Smooth muscle cell (in vitro differentiated cells): ENCODE data around the gene FOS. TPM values are rescaled to one million over a fixed set of nuclear protein-coding genes. Genes with fewer than 3 reads are reported as not detected.
"Not testable (repeated sequence)": the region's sequence is repeated elsewhere in the genome, so short reads cannot be mapped to it uniquely, and the experiment has no call there.

Source experiments
- DNase-seq: peaks from one replicate; lab custom pipeline; 2025; ENCODE audit not compliant: unreplicated experiment; lab: John Stamatoyannopoulos, UW
- H2AFZ ChIP-seq: fragments of 200-600 bp; sonication (generic); 2 replicates; pipeline ENCODE4 v1.6.0; 2016; ENCODE audit warnings: antibody characterized with exemption, low read depth, mild to moderate bottlenecking
- H3F3A ChIP-seq: fragments of 200-600 bp; sonication (generic); 2 replicates; pipeline ENCODE4 v1.6.0; 2017; ENCODE audit warnings: antibody characterized with exemption, low read depth
- H3K27ac ChIP-seq: fragments of 200-600 bp; sonication (generic); 2 replicates; pipeline ENCODE4 v1.5.1; 2016; ENCODE audit warnings: low read depth, mild to moderate bottlenecking
- H3K27me3 ChIP-seq: fragments of 200-600 bp; sonication (generic); 2 replicates; pipeline ENCODE4 v1.6.1; 2016; ENCODE audit warnings: low read depth, mild to moderate bottlenecking
- H3K36me3 ChIP-seq: fragments of 200-600 bp; sonication (generic); 2 replicates; pipeline ENCODE4 v1.5.1; 2016; ENCODE audit warnings: low read depth
- H3K4me1 ChIP-seq: fragments of 200-600 bp; sonication (generic); 2 replicates; pipeline ENCODE4 v1.5.1; 2016; ENCODE audit warnings: low read depth
- H3K4me2 ChIP-seq: fragments of 200-600 bp; sonication (generic); 2 replicates; pipeline ENCODE4 v1.6.0; 2016; ENCODE audit warnings: mild to moderate bottlenecking
- H3K4me3 ChIP-seq: fragments of 200-600 bp; sonication (generic); 2 replicates; pipeline ENCODE4 v1.5.1; 2016; ENCODE audit warnings: mild to moderate bottlenecking
- H3K79me2 ChIP-seq: fragments of 200-600 bp; sonication (generic); 2 replicates; pipeline ENCODE4 v1.6.0; 2016; ENCODE audit warnings: low read depth, mild to moderate bottlenecking
- H3K9ac ChIP-seq: fragments of 200-600 bp; sonication (generic); 2 replicates; pipeline ENCODE4 v1.6.0; 2016; ENCODE audit warnings: low read depth
- H3K9me3 ChIP-seq: fragments of 200-600 bp; sonication (generic); replicated peaks from 2 replicates; pipeline ENCODE4 v1.5.1; 2016; ENCODE audit warnings: low read depth
- H4K20me1 ChIP-seq: fragments of 200-600 bp; sonication (generic); 2 replicates; pipeline ENCODE4 v1.6.0; 2016; ENCODE audit warnings: low read depth
- WGBS: methylation state at CpG from one replicate; pipeline ENCODE4 v1.1.7; 2016; ENCODE audit warnings: low lambda C conversion rate; 5-methylcytosine and 5-hydroxymethylcytosine counted together
- polyA plus RNA-seq: library from polyadenylated mRNA; unstranded; fragments of >200 nt; fragmentation: Nextera tagmentation; extraction: Ambion mirVana; gene quantifications from 2 replicates; pipeline ENCODE4 v1.2.1, GENCODE V29; 2016
- total RNA-seq: library from RNA; depleted of rRNA; stranded (reverse); fragments of >200 nt; gene quantifications from 2 replicates; pipeline ENCODE4 v1.2.3, GENCODE V29; 2014
- TF ChIP-seq, protein P1 (sequence below): fragments of 200-600 bp; sonication (generic); IDR thresholded peaks from 2 replicates; pipeline ENCODE4 v1.5.1; 2017; ENCODE audit warnings: borderline replicate concordance, mild to moderate bottlenecking, antibody characterized with exemption; ENCODE audit not compliant: insufficient read depth, poor library complexity, severe bottlenecking

Gene FOS
- total and polyA plus RNA-seq, 2 experiments from 2014 or later, result 1,280 to 1,567 TPM

DNA sequence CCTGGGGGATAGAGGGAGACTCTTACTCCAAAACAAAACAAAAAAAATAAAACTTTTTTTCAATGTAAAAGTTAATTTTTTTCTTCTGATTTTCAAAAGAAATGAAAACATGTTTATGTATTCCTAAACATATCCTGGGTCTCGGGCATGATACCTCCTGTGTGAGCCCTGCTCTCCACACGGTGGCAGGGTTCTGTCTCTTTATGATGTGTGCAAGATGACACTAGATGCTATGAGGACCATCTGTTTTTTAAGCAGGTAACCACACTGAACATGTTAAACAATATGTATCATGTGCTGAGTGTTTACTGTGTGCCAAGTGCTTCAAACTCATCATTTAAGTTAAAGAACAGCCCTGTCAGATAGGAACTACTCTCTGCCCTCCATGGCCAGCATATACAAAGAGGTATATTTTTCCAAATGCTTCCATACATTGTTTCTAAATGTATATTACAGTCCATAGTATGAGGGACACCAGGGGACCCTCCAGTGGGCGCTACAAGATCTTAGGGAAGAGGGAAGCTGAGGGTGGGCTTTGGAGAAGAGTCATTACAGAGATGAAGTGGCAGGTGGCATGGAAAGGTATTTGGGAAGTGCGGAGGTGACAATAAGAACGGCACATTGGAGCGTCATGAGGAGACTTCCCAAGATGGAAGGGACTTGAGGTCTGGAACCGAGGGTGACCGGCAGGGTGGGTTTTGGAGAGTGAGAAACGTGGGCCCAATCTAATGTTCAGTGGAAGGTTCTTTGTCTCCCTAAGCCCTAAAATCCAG, 28.5 kb downstream of the FOS start:
- H3K79me2 ChIP-seq, result no peaks in the 10 kb centered on the region
- WGBS, result 69% methylated on average over 9 of the region's 9 CpGs
- no peaks in the 10 kb centered on the region for H3F3A ChIP-seq
- no peak overlapping the region for H3K27ac ChIP-seq
- peaks cover 3% of the 10 kb centered on the region for H3K4me1 ChIP-seq
- no peak for DNase-seq
- no peak overlapping the region for H3K4me2 ChIP-seq
- H3K9ac ChIP-seq, result no peak overlapping the region
- H3K9me3 ChIP-seq, result no peaks in the 10 kb centered on the region
- TF ChIP-seq, protein P1, sequence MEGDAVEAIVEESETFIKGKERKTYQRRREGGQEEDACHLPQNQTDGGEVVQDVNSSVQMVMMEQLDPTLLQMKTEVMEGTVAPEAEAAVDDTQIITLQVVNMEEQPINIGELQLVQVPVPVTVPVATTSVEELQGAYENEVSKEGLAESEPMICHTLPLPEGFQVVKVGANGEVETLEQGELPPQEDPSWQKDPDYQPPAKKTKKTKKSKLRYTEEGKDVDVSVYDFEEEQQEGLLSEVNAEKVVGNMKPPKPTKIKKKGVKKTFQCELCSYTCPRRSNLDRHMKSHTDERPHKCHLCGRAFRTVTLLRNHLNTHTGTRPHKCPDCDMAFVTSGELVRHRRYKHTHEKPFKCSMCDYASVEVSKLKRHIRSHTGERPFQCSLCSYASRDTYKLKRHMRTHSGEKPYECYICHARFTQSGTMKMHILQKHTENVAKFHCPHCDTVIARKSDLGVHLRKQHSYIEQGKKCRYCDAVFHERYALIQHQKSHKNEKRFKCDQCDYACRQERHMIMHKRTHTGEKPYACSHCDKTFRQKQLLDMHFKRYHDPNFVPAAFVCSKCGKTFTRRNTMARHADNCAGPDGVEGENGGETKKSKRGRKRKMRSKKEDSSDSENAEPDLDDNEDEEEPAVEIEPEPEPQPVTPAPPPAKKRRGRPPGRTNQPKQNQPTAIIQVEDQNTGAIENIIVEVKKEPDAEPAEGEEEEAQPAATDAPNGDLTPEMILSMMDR, result peak; percentile 28
- H4K20me1 ChIP-seq, result no peaks in the 10 kb centered on the region
- H3K27me3 ChIP-seq, result no peaks in the 10 kb centered on the region
- peak overlapping the region; percentile 70 for H2AFZ ChIP-seq
- H3K4me3 ChIP-seq, result no peak overlapping the region
- no peaks in the 10 kb centered on the region for H3K36me3 ChIP-seq

DNA sequence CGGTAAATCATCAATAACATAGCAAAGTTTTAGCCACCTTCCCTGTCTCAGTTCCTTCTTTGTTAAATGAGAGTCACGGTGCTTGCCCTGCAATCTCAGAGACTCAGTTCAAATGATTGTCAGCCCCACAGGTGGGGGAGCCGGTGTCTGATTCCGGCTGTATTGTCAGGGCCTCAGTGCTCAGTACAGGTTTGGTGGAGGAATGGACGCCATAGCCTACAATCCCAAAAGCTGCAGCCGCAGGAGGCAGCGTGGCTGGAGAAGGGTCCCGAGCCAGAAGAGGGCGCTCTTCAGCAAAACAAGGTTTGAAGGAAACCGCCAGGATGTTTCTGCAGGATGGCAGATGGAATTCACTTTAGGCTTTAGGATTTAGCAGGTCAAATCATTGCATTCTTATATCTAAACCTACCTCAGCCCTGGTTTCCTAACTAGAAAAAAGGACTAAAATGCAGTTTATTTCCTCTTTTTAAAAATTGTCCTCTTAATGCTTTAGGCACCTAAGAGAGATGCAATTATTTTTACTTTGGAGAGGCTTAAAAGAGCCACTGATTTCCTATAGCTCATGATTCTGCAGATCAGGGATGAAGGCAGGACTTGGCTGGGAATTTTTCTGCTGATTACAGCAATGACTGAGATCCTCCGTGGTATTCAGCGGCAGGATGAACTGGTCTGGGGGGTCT, 29.2 kb downstream of the FOS start:
- no peaks in the 10 kb centered on the region for H3K27me3 ChIP-seq
- H3K36me3 ChIP-seq, result no peaks in the 10 kb centered on the region
- H3K4me1 ChIP-seq, result peaks cover 3% of the 10 kb centered on the region
- no peaks in the 10 kb centered on the region for H3F3A ChIP-seq
- no peaks in the 10 kb centered on the region for H4K20me1 ChIP-seq
- TF ChIP-seq, protein P1, result peak; percentile 83
- no peak overlapping the region for H3K9ac ChIP-seq
- H3K4me2 ChIP-seq, result no peak overlapping the region
- no peak overlapping the region for H3K4me3 ChIP-seq
- no peaks in the 10 kb centered on the region for H3K79me2 ChIP-seq
- H3K9me3 ChIP-seq, result no peaks in the 10 kb centered on the region
- H2AFZ ChIP-seq, result peak overlapping the region; percentile 70
- WGBS, result 17% methylated on average over 12 of the region's 12 CpGs
- H3K27ac ChIP-seq, result no peak overlapping the region
- peak; percentile 45 for DNase-seq

DNA sequence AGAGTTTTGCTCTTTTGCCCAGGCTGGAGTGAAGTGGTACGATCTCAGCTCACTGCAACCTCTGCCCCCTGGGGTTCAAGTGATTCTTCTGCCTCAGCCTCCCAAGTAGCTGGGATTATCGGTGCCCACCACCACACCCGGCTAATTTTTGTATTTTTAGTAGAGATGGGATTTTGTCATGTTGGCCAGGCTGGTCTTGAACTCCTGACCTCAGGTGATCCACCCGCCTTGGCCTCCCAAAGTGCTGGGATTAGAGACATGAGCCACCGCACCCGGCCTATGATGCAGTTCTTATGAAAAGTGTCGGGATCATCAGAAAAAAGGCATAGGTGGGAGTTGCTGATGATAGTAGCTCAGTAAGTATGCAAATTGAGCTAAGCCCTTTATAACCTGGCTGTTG, 30.4 kb downstream of the FOS start:
- 87% methylated on average over 7 of the region's 7 CpGs for WGBS
- not testable (repeated sequence) for DNase-seq, H4K20me1 ChIP-seq, H2AFZ ChIP-seq, H3K9me3 ChIP-seq, H3F3A ChIP-seq, H3K4me2 ChIP-seq, H3K9ac ChIP-seq, H3K4me1 ChIP-seq, H3K79me2 ChIP-seq, H3K4me3 ChIP-seq, H3K36me3 ChIP-seq, H3K27me3 ChIP-seq, H3K27ac ChIP-seq

DNA sequence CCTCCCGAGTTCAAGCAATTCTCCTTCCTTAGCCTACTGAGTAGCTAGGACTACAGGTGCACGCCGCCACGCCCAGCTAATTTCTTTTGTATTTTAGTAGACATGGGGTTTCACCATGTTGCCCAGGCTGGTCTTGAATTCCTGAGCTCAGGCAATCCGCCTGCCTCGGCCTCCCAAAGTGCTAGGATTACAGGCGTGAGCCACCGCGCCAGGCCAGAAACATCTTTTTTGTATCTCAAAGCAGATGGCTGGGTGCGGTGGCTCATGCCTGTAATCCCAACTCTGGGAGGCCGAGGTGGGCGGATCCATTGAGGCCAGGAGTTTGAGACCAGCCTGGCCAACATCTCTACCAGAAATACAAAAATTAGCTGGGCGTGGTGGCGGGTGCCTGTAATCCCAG, 30.9 kb downstream of the FOS start:
- not testable (repeated sequence) for H3K27ac ChIP-seq, H3K4me3 ChIP-seq
- 94% methylated on average over 14 of the region's 14 CpGs for WGBS

More for the DNA sequence above, 30.9 kb downstream of the FOS start:
- not testable (repeated sequence) for H3K79me2 ChIP-seq, H3K4me1 ChIP-seq, DNase-seq, H3F3A ChIP-seq, H3K9ac ChIP-seq, H2AFZ ChIP-seq, H3K9me3 ChIP-seq, H3K4me2 ChIP-seq, H3K36me3 ChIP-seq, H4K20me1 ChIP-seq, H3K27me3 ChIP-seq
